IPS-18a (cell line): Measurements from ENCODE around the gene WDR49.

Experiments
- H3K27ac ChIP-seq: one replicate; pipeline ENCODE4 v1.5.1; 2013; ENCODE audit warnings: low read length
- H3K27me3 ChIP-seq: one replicate; pipeline ENCODE4 v1.6.1; 2013; ENCODE audit warnings: mild to moderate bottlenecking, low read length; ENCODE audit not compliant: control insufficient read depth, insufficient read depth
- H3K36me3 ChIP-seq: one replicate; pipeline ENCODE4 v1.6.1; 2013; ENCODE audit warnings: low read depth, low read length; ENCODE audit not compliant: control insufficient read depth
- H3K4me1 ChIP-seq: one replicate; pipeline ENCODE4 v1.6.1; 2013; ENCODE audit warnings: low read depth, low read length; ENCODE audit not compliant: control insufficient read depth
- H3K4me3 ChIP-seq: one replicate; pipeline ENCODE4 v1.5.1; 2013; ENCODE audit warnings: low read length
- H3K9ac ChIP-seq: one replicate; pipeline ENCODE4 v1.6.1; 2013; ENCODE audit warnings: mild to moderate bottlenecking, low read length, moderate library complexity
- H3K9me3 ChIP-seq: one replicate; pipeline ENCODE4 v1.6.1; 2013; ENCODE audit warnings: low read depth, low read length; ENCODE audit not compliant: control insufficient read depth

The WDR49 gene

GRCh38 chr3:167666563-167666962 is 12.8 kb upstream of the WDR49 start:
- H3K36me3 ChIP-seq: no peaks in the 10 kb centered on the region
- no peaks in the 10 kb centered on the region for H3K27me3 ChIP-seq
- H3K4me3 ChIP-seq: no peak overlapping the region
- no peak overlapping the region for H3K27ac ChIP-seq
- no peaks in the 10 kb centered on the region for H3K4me1 ChIP-seq
- H3K9ac ChIP-seq: no peak overlapping the region
- H3K9me3 ChIP-seq: no peaks in the 10 kb centered on the region

DNA sequence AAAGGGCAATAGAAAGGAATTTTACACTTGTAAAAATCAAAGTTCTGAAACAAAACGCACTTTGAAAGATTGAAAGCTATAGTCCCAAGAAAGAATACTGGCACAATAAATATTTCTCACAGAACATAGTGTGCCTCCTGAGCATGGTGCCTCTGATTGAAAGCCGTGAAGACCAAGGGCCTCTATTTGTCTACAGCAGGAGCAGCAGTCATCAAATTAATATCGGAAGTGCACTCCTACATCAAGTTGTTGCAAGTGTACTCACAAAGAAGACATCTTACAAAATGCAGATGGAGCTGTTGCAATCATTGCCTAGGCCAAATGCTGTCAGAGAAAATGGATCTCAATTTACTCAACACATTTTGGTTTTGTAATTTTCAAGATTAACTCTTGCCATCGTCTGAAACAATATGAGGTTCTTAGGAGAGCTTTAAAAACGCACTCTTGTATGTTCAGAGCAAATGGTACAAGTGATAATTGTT is 9.2 kb upstream of the WDR49 start:
- Histone ChIP-seq H3K36me3 (no peaks in the 10 kb centered on the region), H3K9me3 (no peaks in the 10 kb centered on the region), H3K9ac (no peak overlapping the region), H3K4me3 (no peak overlapping the region), H3K27me3 (no peaks in the 10 kb centered on the region), H3K27ac (no peak overlapping the region), H3K4me1 (peaks cover 3% of the 10 kb centered on the region)

GRCh38 chr3:167657684-167658225 is 4.0 kb upstream of the WDR49 start:
- H3K9ac ChIP-seq: no peak overlapping the region
- H3K4me1 ChIP-seq: peaks cover 18% of the 10 kb centered on the region
- no peak overlapping the region for H3K4me3 ChIP-seq
- H3K9me3 ChIP-seq: no peaks in the 10 kb centered on the region
- H3K36me3 ChIP-seq: no peaks in the 10 kb centered on the region
- H3K27ac ChIP-seq: no peak overlapping the region
- no peaks in the 10 kb centered on the region for H3K27me3 ChIP-seq

GRCh38 chr3:167656821-167657220 is 3.1 kb upstream of the WDR49 start:
- Histone ChIP-seq H3K4me3 (no peak overlapping the region), H3K27ac (no peak overlapping the region), H3K4me1 (peaks cover 23% of the 10 kb centered on the region), H3K27me3 (no peaks in the 10 kb centered on the region), H3K9ac (no peak overlapping the region), H3K36me3 (no peaks in the 10 kb centered on the region), H3K9me3 (no peaks in the 10 kb centered on the region)

- H3K27me3 ChIP-seq: no peaks in the 10 kb centered on the region
- no peaks in the 10 kb centered on the region for H3K9me3 ChIP-seq
- H3K4me3 ChIP-seq: peak overlapping the region; percentile 33
- no peaks in the 10 kb centered on the region for H3K36me3 ChIP-seq
- peaks cover 22% of the 10 kb centered on the region for H3K4me1 ChIP-seq
- peak overlapping the region; percentile 96 for H3K27ac ChIP-seq
- peak overlapping the region; percentile 79 for H3K9ac ChIP-seq
Measured at GRCh38 chr3:167653155-167653554, 587 bp downstream of the WDR49 start.

- no peak overlapping the region for H3K9ac ChIP-seq
- no peaks in the 10 kb centered on the region for H3K9me3 ChIP-seq
- H3K4me3 ChIP-seq: no peak overlapping the region
- H3K4me1 ChIP-seq: peaks cover 18% of the 10 kb centered on the region
- no peaks in the 10 kb centered on the region for H3K27me3 ChIP-seq
- H3K36me3 ChIP-seq: no peaks in the 10 kb centered on the region
- no peak overlapping the region for H3K27ac ChIP-seq
Measured at GRCh38 chr3:167651826-167652225, 1.9 kb downstream of the WDR49 start.

GRCh38 chr3:167650459-167650858 is 3.3 kb downstream of the WDR49 start:
- no peak overlapping the region for H3K4me3 ChIP-seq
- H3K27me3 ChIP-seq: no peaks in the 10 kb centered on the region
- H3K36me3 ChIP-seq: no peaks in the 10 kb centered on the region
- no peak overlapping the region for H3K9ac ChIP-seq
- no peaks in the 10 kb centered on the region for H3K9me3 ChIP-seq
- H3K27ac ChIP-seq: no peak overlapping the region
- H3K4me1 ChIP-seq: peaks cover 18% of the 10 kb centered on the region

DNA sequence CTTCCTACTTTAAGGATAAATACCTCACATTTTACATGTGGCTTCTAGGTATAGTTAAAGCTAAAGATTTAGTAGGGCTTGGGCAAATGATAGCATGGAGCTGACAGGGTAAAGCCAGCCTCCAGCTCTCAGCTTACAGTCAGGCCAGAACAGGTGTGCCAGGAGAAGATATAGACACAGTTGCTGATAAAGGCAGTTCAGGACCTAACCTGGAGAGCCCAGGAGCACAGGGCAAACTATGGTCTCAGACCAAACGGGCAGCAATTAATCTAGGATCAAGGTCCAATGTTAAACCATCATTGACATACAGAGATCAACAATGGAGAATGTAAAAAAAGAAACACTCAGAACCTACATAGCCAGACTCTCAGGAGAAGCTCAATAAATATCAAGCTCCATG is 4.0 kb downstream of the WDR49 start:
- H3K27ac ChIP-seq: no peak overlapping the region
- peaks cover 18% of the 10 kb centered on the region for H3K4me1 ChIP-seq
- H3K9me3 ChIP-seq: no peaks in the 10 kb centered on the region
- no peaks in the 10 kb centered on the region for H3K36me3 ChIP-seq
- H3K27me3 ChIP-seq: no peaks in the 10 kb centered on the region
- H3K9ac ChIP-seq: no peak overlapping the region
- H3K4me3 ChIP-seq: no peak overlapping the region

DNA sequence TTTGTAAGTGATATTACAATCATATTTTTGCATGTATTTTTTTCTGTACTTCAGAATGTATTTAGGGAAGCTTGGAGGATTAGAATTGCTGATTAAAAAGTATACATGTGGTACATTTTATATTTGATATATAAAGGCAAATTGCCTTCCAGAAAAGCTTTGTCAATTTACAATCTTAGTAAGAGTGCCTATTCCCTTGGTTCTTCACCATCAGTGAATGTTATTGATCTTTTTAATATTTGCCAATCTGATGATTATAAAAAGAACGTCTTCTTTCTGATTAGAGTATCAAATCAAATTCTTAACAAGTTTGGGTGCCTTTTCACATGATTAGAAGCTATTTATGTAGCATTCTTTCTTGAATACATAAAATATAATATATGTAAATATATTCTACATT is 9.1 kb downstream of the WDR49 start:
- Histone ChIP-seq H3K4me3 (no peak overlapping the region), H3K9me3 (no peaks in the 10 kb centered on the region), H3K27me3 (no peaks in the 10 kb centered on the region), H3K27ac (no peak overlapping the region), H3K4me1 (no peaks in the 10 kb centered on the region), H3K9ac (no peak overlapping the region), H3K36me3 (no peaks in the 10 kb centered on the region)

- Histone ChIP-seq H3K27ac (no peak overlapping the region), H3K4me1 (no peaks in the 10 kb centered on the region), H3K9me3 (no peaks in the 10 kb centered on the region), H3K27me3 (no peaks in the 10 kb centered on the region), H3K9ac (no peak overlapping the region), H3K36me3 (no peaks in the 10 kb centered on the region), H3K4me3 (no peak overlapping the region)
Measured at GRCh38 chr3:167631471-167631870, 22.3 kb downstream of the WDR49 start.

DNA sequence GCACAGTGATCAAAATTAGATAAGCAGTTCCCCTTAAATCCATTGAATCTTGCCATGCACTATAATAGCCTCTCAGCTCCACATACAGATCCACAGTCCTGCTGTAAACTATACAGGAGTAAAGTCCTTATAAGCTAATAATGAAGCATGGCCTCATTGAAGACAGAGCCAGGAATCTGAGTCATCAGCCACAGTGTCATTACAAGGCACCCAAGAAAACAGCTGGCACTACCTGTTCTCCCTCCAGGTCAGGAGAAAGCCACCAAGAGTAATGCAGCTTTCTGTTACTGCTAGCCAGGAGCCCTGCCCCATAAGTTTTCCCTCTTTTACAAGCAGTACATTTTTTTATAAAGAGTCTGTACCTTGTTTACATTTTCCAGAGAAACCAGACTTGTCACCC is 27.3 kb downstream of the WDR49 start:
- H3K27me3 ChIP-seq: no peaks in the 10 kb centered on the region
- H3K4me1 ChIP-seq: no peaks in the 10 kb centered on the region
- H3K9ac ChIP-seq: no peak overlapping the region
- H3K27ac ChIP-seq: no peak overlapping the region
- no peak overlapping the region for H3K4me3 ChIP-seq
- H3K36me3 ChIP-seq: no peaks in the 10 kb centered on the region
- no peaks in the 10 kb centered on the region for H3K9me3 ChIP-seq

DNA sequence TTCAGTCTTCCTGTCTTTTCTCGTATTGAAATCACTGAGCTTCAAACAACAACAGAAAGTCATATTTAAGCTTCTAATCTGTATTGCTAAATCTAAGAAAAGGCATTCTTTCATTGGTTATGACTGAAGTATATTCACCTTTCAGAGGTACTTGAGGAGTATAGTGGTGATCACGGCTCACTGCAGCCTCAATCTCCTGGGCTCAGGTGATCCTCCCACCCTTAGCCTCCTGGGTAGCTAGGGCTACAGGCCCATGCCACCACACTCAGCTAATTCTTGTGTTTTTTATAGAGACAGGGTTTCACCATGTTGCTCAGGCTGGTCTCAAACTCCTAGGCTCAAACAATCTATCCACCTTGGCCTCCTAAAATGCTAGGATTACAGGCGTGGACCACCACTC is 38.7 kb downstream of the WDR49 start:
- Histone ChIP-seq H3K27ac (no peak overlapping the region), H3K9ac (no peak overlapping the region)

More for the DNA sequence above, 38.7 kb downstream of the WDR49 start:
- no peak overlapping the region for H3K4me3 ChIP-seq
- no peaks in the 10 kb centered on the region for H3K9me3 ChIP-seq
- H3K4me1 ChIP-seq: no peaks in the 10 kb centered on the region
- no peaks in the 10 kb centered on the region for H3K36me3 ChIP-seq
- H3K27me3 ChIP-seq: no peaks in the 10 kb centered on the region
